Measurements from ENCODE around the gene WDFY2. TPM values are rescaled to one million over a fixed set of nuclear protein-coding genes. Genes with fewer than 3 reads are reported as not detected.

Gene WDFY2
- total RNA-seq, 1 experiment from 2014 or later: 25.7 TPM

DNA sequence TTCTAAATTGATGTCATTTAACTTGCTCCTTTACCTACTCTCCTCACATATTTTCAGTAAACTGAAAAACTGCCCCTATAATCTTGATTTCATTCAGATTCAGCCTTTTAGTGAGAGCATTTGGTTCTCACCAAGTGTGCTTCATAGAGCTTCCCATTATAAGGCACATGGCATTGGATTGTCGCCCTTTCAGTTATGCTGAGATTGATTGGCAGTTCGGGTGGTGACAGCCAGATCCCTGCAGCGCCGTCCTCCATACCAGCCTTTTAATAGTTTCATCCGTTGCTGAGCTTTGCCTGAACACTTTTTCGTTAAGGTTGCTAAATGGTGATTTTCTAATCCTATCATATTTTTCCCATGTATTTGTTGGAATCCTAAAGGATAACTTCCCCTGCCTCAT, 139.3 kb downstream of the WDFY2 start:
- TF ChIP-seq NFATC4 (CRISPR knock-in tag; IDR thresholded peaks at IDR 0.05) (no peak), OVOL2 (CRISPR knock-in tag; IDR thresholded peaks at IDR 0.05; ENCODE audit: borderline replicate concordance) (no peak), ZNF263 (CRISPR knock-in tag; IDR thresholded peaks at IDR 0.05; ENCODE audit: low read depth) (no peak), CREB1 (CRISPR knock-in tag; IDR thresholded peaks at IDR 0.05) (no peak), ZNF416 (CRISPR knock-in tag; IDR thresholded peaks at IDR 0.05) (no peak), NFE2L1 (CRISPR knock-in tag; IDR thresholded peaks at IDR 0.05) (no peak), NFYB (CRISPR knock-in tag; conservative IDR thresholded peaks at IDR 0.05; ENCODE audit: low read depth) (no peak), SMAD4 (CRISPR knock-in tag; IDR thresholded peaks at IDR 0.05) (no peak), TEAD4 (CRISPR knock-in tag; IDR thresholded peaks at IDR 0.05) (no peak), KAT7 (CRISPR knock-in tag; IDR thresholded peaks at IDR 0.05; ENCODE audit: borderline replicate concordance) (no peak), SP1 (CRISPR knock-in tag; conservative IDR thresholded peaks at IDR 0.05) (no peak), NR3C1 (CRISPR knock-in tag; conservative IDR thresholded peaks at IDR 0.05; ENCODE audit: low read depth) (no peak), ETV6 (CRISPR knock-in tag; IDR thresholded peaks at IDR 0.05) (no peak), GRHL2 (CRISPR knock-in tag; IDR thresholded peaks at IDR 0.05; ENCODE audit: insufficient replicate concordance, severe bottlenecking) (no peak), AR (CRISPR knock-in tag; IDR thresholded peaks at IDR 0.05) (no peak), CREM (CRISPR knock-in tag; IDR thresholded peaks at IDR 0.05) (no peak)
- TF ChIP-seq, protein P1, sequence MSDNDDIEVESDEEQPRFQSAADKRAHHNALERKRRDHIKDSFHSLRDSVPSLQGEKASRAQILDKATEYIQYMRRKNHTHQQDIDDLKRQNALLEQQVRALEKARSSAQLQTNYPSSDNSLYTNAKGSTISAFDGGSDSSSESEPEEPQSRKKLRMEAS (CRISPR knock-in tag; IDR thresholded peaks at IDR 0.05): no peak
- TF ChIP-seq, protein P2, sequence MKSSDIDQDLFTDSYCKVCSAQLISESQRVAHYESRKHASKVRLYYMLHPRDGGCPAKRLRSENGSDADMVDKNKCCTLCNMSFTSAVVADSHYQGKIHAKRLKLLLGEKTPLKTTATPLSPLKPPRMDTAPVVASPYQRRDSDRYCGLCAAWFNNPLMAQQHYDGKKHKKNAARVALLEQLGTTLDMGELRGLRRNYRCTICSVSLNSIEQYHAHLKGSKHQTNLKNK (CRISPR knock-in tag; IDR thresholded peaks at IDR 0.05): no peak
- Mint-ChIP-seq H3K27me3 (ENCODE audit: low read depth) (no peaks in the 10 kb centered on the region), H3K36me3 (peaks cover 8% of the 10 kb centered on the region), H3K4me3 (no peak overlapping the region), H3K4me1 (peaks cover 14% of the 10 kb centered on the region), H3K27ac (no peak overlapping the region; the same call in 1 of the 2 replicates), H3K9me3 (no peaks in the 10 kb centered on the region)
- ATAC-seq (no peak), DNase-seq (ENCODE audit: low spot score) (no peak)
- CTCF ChIA-PET: no interaction called here
- POLR2A ChIA-PET: no interaction called here

DNA sequence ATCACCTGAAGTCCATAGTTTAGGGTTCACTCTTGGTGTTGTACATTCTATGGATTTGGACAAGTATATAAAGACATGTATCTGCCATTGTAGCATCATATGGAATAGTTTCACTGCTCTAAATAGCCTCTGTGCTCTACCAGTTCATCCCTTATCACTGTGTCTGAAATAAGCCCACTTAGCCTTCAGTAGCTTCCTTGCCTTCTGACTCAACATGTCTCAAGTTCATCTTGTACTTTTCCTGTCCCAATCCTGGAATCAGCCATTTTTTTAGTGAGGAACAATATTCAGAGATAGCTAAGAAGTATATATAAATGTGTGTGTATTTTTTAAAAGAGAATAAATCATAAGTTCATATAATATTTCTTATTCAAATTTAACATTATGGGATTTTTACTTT, 140.5 kb downstream of the WDFY2 start:
- TF ChIP-seq ZBTB21 (CRISPR knock-in tag; IDR thresholded peaks at IDR 0.05; ENCODE audit: borderline replicate concordance): no peak
- no peak for TF ChIP-seq GTF2I (CRISPR knock-in tag; conservative IDR thresholded peaks at IDR 0.05)
- no peak for TF ChIP-seq HMGXB4 (CRISPR knock-in tag; IDR thresholded peaks at IDR 0.05)
- no peak for TF ChIP-seq ZNF263 (CRISPR knock-in tag; IDR thresholded peaks at IDR 0.05; ENCODE audit: low read depth)
- POLR2A ChIA-PET: no interaction called here
- CTCF ChIA-PET: no interaction called here
- Mint-ChIP-seq H3K27ac (no peak overlapping the region), H3K4me1 (peaks cover 14% of the 10 kb centered on the region), H3K36me3 (peaks cover 8% of the 10 kb centered on the region), H3K4me3 (no peak overlapping the region), H3K27me3 (ENCODE audit: low read depth) (no peaks in the 10 kb centered on the region), H3K9me3 (no peaks in the 10 kb centered on the region)
- DNase-seq (ENCODE audit: low spot score) (no peak), ATAC-seq (no peak)

Measured in WTC11 (cell line).